HG02870 (cell line): ENCODE results near the gene AMOT.
A peak's percentile ranks its signal among the peaks of the same experiment; 100 is the strongest.

Experiments used
- ATAC-seq: cut with Tn5 transposase; IDR thresholded peaks from one replicate; pipeline ENCODE4 v1.9.1; 2021; ENCODE audit warnings: mild to moderate bottlenecking, moderate library complexity; ENCODE audit not compliant: unreplicated experiment

The AMOT gene

GRCh38 chrX:112751076-112751475, 89.6 kb downstream of the AMOT start:
- no peak for ATAC-seq

- no peak for ATAC-seq
Measured at GRCh38 chrX:112746812-112747595, 93.6 kb downstream of the AMOT start.

GRCh38 chrX:112738347-112739033, 102.1 kb downstream of the AMOT start:
- ATAC-seq: peak; percentile 89

- no peak for ATAC-seq
Measured at GRCh38 chrX:112736310-112736709, 104.3 kb downstream of the AMOT start.

- no peak for ATAC-seq
Measured at GRCh38 chrX:112735147-112735546, 105.5 kb downstream of the AMOT start.

- ATAC-seq: no peak
Measured at GRCh38 chrX:112734290-112734689, 106.3 kb downstream of the AMOT start.

GRCh38 chrX:112731793-112732192, 108.8 kb downstream of the AMOT start:
- no peak for ATAC-seq
